HEK293 (cell line): Measurements from ENCODE around the gene RNF224.

Experiments used
- CTCF ChIA-PET: fragments of 350-600 bp; formaldehyde crosslinking; extraction: SDS; loops from one replicate; lab custom pipeline; 2021; ENCODE audit warnings: antibody characterized with exemption; lab: Yijun Ruan, JAX
- POLR2A ChIA-PET: fragments of 300-600 bp; formaldehyde crosslinking; extraction: SDS; loops from one replicate; lab custom pipeline; 2020; ENCODE audit warnings: antibody characterized with exemption, inconsistent platforms; lab: Yijun Ruan, JAX
- H3K27ac ChIP-seq: fragments of 200-500 bp; sonication (Bioruptor generic); 2 replicates; pipeline ENCODE4 v1.5.1; 2014; ENCODE audit warnings: low read depth, low read length, control low read depth, inconsistent platforms; ENCODE audit errors: extremely low read depth
- H3K36me3 ChIP-seq, 2 experiments: fragments of 200-500 bp in 1 of 2; sonication (Bioruptor generic) in 1 of 2; 1 replicate in 1 of 2; 2 replicates in 1 of 2; pipeline ENCODE4 v1.5.1; 2014 to 2017; ENCODE audit warnings: inconsistent platforms in 2 of 2, low read length in 2 of 2; ENCODE audit not compliant: control insufficient read depth in 2 of 2, insufficient read depth in 1 of 2
- H3K4me1 ChIP-seq: fragments of 200-500 bp; sonication (Bioruptor generic); 2 replicates; pipeline ENCODE4 v1.5.1; 2014; ENCODE audit warnings: mild to moderate bottlenecking, low read length, inconsistent platforms; ENCODE audit not compliant: control insufficient read depth, insufficient read depth
- H3K4me3 ChIP-seq: 2 replicates; pipeline ENCODE4 v1.5.1; 2011; ENCODE audit warnings: low read depth, mild to moderate bottlenecking, control low read depth, low read length, moderate library complexity
- H3K9me3 ChIP-seq: fragments of 200-500 bp; sonication (Bioruptor generic); 2 replicates; pipeline ENCODE4 v1.5.1; 2014; ENCODE audit warnings: low read depth, low read length, inconsistent platforms; ENCODE audit not compliant: control insufficient read depth, insufficient read depth
- GLIS2 ChIP-seq: fragments of 450-650 bp; formaldehyde crosslinking; IDR thresholded peaks from 2 replicates; pipeline ENCODE4 v1.5.1; 2016; ENCODE audit warnings: missing biosample characterization, missing genetic modification characterization
- KLF7 ChIP-seq: fragments of 450-650 bp; formaldehyde crosslinking; IDR thresholded peaks from 2 replicates; pipeline ENCODE4 v1.5.1; 2016; ENCODE audit warnings: missing biosample characterization, missing genetic modification characterization, borderline replicate concordance
- KLF8 ChIP-seq: fragments of 450-650 bp; formaldehyde crosslinking; IDR thresholded peaks from 2 replicates; pipeline ENCODE4 v1.5.1; 2016; ENCODE audit warnings: missing biosample characterization, missing genetic modification characterization
- MEIS1 ChIP-seq: sonication (generic); formaldehyde crosslinking; IDR thresholded peaks from 2 replicates; pipeline ENCODE4 v1.8.1; 2022; ENCODE audit warnings: missing genetic modification reagents, mild to moderate bottlenecking, borderline replicate concordance
- SP3 ChIP-seq: fragments of 450-650 bp; formaldehyde crosslinking; IDR thresholded peaks from 2 replicates; pipeline ENCODE4 v1.5.1; 2016; ENCODE audit warnings: missing biosample characterization, missing genetic modification characterization
- TRIM28 ChIP-seq: IDR thresholded peaks from 2 replicates; pipeline ENCODE4 v1.6.1; 2011; ENCODE audit warnings: low read length, control low read depth, borderline replicate concordance
- WT1 ChIP-seq: fragments of 450-650 bp; formaldehyde crosslinking; IDR thresholded peaks from 2 replicates; pipeline ENCODE4 v1.5.1; 2016; ENCODE audit warnings: missing biosample characterization, missing genetic modification characterization
- YY1 ChIP-seq: fragments of 450-650 bp; formaldehyde crosslinking; IDR thresholded peaks from 2 replicates; pipeline ENCODE4 v1.5.1; 2018; ENCODE audit warnings: missing biosample characterization, missing genetic modification characterization
- ZBTB1 ChIP-seq: fragments of 450-650 bp; formaldehyde crosslinking; IDR thresholded peaks from 2 replicates; pipeline ENCODE4 v1.5.1; 2016; ENCODE audit warnings: missing biosample characterization, missing genetic modification characterization
- ZBTB17 ChIP-seq: fragments of 450-650 bp; formaldehyde crosslinking; IDR thresholded peaks from 2 replicates; pipeline ENCODE4 v1.5.1; 2016; ENCODE audit warnings: missing biosample characterization, missing genetic modification characterization
- ZNF426 ChIP-seq: fragments of 450-650 bp; formaldehyde crosslinking; IDR thresholded peaks from 2 replicates; pipeline ENCODE4 v1.5.1; 2017; ENCODE audit warnings: missing biosample characterization, missing genetic modification characterization, mild to moderate bottlenecking, inconsistent platforms, moderate library complexity
- ZNF654 ChIP-seq: fragments of 450-650 bp; formaldehyde crosslinking; IDR thresholded peaks from 2 replicates; pipeline ENCODE4 v1.5.1; 2016; ENCODE audit warnings: low read depth, missing biosample characterization, missing genetic modification characterization
- ZNF670 ChIP-seq: fragments of 450-650 bp; formaldehyde crosslinking; IDR thresholded peaks from 2 replicates; pipeline ENCODE4 v1.5.1; 2016; ENCODE audit warnings: missing biosample characterization, missing genetic modification characterization, low read depth
- ZNF768 ChIP-seq: fragments of 450-650 bp; formaldehyde crosslinking; IDR thresholded peaks from 2 replicates; pipeline ENCODE4 v1.5.1; 2018; ENCODE audit warnings: missing biosample characterization, mild to moderate bottlenecking, missing genetic modification characterization
- ZSCAN23 ChIP-seq: fragments of 450-650 bp; formaldehyde crosslinking; IDR thresholded peaks from 2 replicates; pipeline ENCODE4 v1.5.1; 2016; ENCODE audit warnings: missing biosample characterization, missing genetic modification characterization
- TF ChIP-seq, protein P1 (sequence below): fragments of 450-650 bp; formaldehyde crosslinking; optimal IDR thresholded peaks from 2 replicates; pipeline ENCODE3; 2016; ENCODE audit warnings: missing biosample characterization, mild to moderate bottlenecking, missing genetic modification characterization
- TF ChIP-seq, protein P2 (sequence below): fragments of 450-650 bp; formaldehyde crosslinking; IDR thresholded peaks from 2 replicates; pipeline ENCODE4 v1.5.1; 2016; ENCODE audit warnings: missing biosample characterization, missing genetic modification characterization
- TF ChIP-seq, protein P3 (sequence below): IDR thresholded peaks from 2 replicates; pipeline ENCODE4 v1.6.1; 2011; ENCODE audit warnings: mild to moderate bottlenecking, low read depth, low read length, borderline replicate concordance

The RNF224 gene

DNA sequence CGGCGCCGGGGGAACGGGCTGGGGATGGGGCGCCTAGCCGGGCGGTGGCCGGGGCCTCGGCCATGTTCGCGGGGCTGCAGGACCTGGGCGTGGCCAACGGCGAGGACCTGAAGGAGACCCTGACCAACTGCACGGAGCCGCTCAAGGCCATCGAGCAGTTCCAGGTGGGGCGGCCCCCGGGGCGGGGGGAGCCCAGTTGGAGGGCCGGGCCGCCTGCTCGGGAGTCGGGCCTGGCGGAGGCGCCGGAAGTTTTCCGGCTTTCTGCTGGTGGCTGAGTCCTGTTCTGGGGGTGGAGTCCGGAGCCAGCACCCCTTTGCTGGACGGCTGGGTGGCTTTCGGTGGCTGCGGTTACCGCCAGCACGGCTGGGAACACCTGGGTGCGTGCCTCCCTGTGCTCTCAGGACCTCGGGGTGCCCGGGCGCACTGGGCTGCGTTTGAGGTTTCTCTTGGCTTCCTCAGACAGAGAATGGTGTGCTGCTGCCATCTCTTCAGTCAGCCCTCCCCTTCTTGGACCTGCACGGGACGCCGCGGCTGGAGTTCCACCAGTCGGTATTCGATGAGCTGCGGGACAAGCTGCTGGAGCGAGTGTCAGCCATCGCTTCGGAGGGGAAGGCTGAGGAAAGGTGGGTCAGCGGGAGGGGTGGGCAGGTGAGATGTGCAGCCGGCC lies 28.3 kb downstream of the RNF224 start (continued):
- TF ChIP-seq KLF8 (tag by site-specific recombination), result peak; percentile 49; the same call in 1 of the 2 replicates
- TF ChIP-seq GLIS2 (tag by site-specific recombination), result peak; percentile 63
- no peak for TF ChIP-seq MEIS1
- TF ChIP-seq, protein P1, sequence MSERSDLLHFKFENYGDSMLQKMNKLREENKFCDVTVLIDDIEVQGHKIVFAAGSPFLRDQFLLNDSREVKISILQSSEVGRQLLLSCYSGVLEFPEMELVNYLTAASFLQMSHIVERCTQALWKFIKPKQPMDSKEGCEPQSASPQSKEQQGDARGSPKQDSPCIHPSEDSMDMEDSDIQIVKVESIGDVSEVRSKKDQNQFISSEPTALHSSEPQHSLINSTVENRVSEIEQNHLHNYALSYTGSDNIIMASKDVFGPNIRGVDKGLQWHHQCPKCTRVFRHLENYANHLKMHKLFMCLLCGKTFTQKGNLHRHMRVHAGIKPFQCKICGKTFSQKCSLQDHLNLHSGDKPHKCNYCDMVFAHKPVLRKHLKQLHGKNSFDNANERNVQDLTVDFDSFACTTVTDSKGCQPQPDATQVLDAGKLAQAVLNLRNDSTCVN (tag by site-specific recombination), result peak; percentile 45
- TF ChIP-seq ZBTB17 (tag by site-specific recombination), result peak; percentile 38; the same call in 1 of the 2 replicates
- no peak for TF ChIP-seq ZSCAN23
- no peak for TF ChIP-seq ZNF426
- 0 out of 2 replicates have a peak, but pooled peaks have one; percentile 19 for TF ChIP-seq WT1
- 0 out of 2 replicates have a peak, but pooled peaks have one; percentile 2 for TF ChIP-seq YY1
- TF ChIP-seq SP3 (tag by site-specific recombination), result peak; percentile 25
- peak; percentile 85; the same call in 1 of the 2 replicates for TF ChIP-seq ZBTB1
- TF ChIP-seq TRIM28, result no peak
- no peak for TF ChIP-seq ZNF768
- peak; percentile 59; the same call in 1 of the 2 replicates for TF ChIP-seq KLF7
- TF ChIP-seq ZNF670 (tag by site-specific recombination), result no peak

DNA sequence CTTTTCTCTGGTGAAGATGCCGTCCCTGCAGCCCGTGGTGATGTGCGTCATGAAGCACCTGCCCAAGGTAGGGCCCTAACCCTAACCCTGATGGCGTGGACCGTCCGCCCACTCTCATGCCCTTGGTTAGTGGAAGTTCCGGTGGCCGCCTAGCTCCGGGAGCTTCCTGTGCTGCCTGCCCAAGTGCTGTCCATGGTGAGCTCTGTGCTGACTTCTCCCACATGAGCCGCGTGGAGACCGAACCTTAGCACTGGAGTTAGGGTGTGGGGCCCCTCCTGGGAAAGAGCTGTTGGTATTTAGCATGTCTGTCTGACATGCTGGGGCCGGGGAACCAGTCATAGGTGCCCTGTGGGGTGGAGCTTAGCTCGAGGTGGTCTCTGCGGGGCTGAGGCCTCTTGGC lies 29.1 kb downstream of the RNF224 start:
- TF ChIP-seq ZNF654 (tag by site-specific recombination), result no peak
- TF ChIP-seq, protein P2, sequence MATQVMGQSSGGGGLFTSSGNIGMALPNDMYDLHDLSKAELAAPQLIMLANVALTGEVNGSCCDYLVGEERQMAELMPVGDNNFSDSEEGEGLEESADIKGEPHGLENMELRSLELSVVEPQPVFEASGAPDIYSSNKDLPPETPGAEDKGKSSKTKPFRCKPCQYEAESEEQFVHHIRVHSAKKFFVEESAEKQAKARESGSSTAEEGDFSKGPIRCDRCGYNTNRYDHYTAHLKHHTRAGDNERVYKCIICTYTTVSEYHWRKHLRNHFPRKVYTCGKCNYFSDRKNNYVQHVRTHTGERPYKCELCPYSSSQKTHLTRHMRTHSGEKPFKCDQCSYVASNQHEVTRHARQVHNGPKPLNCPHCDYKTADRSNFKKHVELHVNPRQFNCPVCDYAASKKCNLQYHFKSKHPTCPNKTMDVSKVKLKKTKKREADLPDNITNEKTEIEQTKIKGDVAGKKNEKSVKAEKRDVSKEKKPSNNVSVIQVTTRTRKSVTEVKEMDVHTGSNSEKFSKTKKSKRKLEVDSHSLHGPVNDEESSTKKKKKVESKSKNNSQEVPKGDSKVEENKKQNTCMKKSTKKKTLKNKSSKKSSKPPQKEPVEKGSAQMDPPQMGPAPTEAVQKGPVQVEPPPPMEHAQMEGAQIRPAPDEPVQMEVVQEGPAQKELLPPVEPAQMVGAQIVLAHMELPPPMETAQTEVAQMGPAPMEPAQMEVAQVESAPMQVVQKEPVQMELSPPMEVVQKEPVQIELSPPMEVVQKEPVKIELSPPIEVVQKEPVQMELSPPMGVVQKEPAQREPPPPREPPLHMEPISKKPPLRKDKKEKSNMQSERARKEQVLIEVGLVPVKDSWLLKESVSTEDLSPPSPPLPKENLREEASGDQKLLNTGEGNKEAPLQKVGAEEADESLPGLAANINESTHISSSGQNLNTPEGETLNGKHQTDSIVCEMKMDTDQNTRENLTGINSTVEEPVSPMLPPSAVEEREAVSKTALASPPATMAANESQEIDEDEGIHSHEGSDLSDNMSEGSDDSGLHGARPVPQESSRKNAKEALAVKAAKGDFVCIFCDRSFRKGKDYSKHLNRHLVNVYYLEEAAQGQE (tag by site-specific recombination), result peak; percentile 90
- TF ChIP-seq, protein P3, sequence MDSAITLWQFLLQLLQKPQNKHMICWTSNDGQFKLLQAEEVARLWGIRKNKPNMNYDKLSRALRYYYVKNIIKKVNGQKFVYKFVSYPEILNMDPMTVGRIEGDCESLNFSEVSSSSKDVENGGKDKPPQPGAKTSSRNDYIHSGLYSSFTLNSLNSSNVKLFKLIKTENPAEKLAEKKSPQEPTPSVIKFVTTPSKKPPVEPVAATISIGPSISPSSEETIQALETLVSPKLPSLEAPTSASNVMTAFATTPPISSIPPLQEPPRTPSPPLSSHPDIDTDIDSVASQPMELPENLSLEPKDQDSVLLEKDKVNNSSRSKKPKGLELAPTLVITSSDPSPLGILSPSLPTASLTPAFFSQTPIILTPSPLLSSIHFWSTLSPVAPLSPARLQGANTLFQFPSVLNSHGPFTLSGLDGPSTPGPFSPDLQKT, result no peak
- TF ChIP-seq, all 188 proteins: peak for 1
- H3K27ac ChIP-seq, result no peak overlapping the region; the same call in 1 of the 2 replicates
- ChIA-PET POLR2A (interaction anchor here (0.5 to 9.1 kb wide), 8 partner anchors 11 to 188 kb away, joined by 3 to 336 read pairs (median 6); partner anchors contain the start of genes EXD3, NOXA1 and TUBB4B), CTCF (interaction anchor here (0.7 to 5.2 kb wide), 10 partner anchors 9 to 289 kb away, joined by 3 to 45 read pairs (median 4); partner anchors contain the start of gene TUBB4B)
- H3K4me3 ChIP-seq, result peak overlapping the region; percentile 89
- peaks cover 5% of the 10 kb centered on the region; the same call in 1 of the 2 replicates for H3K4me1 ChIP-seq
- no peaks in the 10 kb centered on the region for H3K9me3 ChIP-seq
- H3K36me3 ChIP-seq, result peaks cover 9 to 20% of the 10 kb centered on the region in 2 experiments
